Gastrocnemius medialis (tissue), 4 donors: ENCODE results near the gene ARID4A. TPM values are rescaled to one million over a fixed set of nuclear protein-coding genes. Genes with fewer than 3 reads are reported as not detected.

Experiments used
- ATAC-seq, 2 donors: fragments of 150-250 bp; one replicate each; pipeline ENCODE4 v1.9.1; 2016
- DNase-seq, 2 donors: peaks; one replicate each; pipeline ENCODE4 v3.0.0-alpha.2; 2019
- H3K27ac ChIP-seq, 4 donors: fragments of 200-600 bp; sonication (generic); 1 replicate in 1 of 4; 2 replicates in 3 of 4; pipeline ENCODE4 v1.5.1; 2016 to 2018; ENCODE audit warnings: mild to moderate bottlenecking in 2 of 4, moderate library complexity in 1 of 4
- H3K27me3 ChIP-seq, 3 donors: fragments of 200-600 bp; sonication (generic) in 2 of 3; 1 replicate in 1 of 3; 2 replicates in 2 of 3; pipeline versions ENCODE4 v1.5.1 to v1.6.0; 2016 to 2019; ENCODE audit warnings: mild to moderate bottlenecking in 1 of 3, moderate library complexity in 1 of 3
- H3K36me3 ChIP-seq, 2 donors: fragments of 200-600 bp; sonication (generic) in 1 of 2; one replicate each; pipeline ENCODE4 v1.5.1; 2017 to 2018
- H3K4me1 ChIP-seq, 2 donors: fragments of 200-600 bp; sonication (generic) in 1 of 2; one replicate each; pipeline ENCODE4 v1.5.1; 2016 to 2017; ENCODE audit warnings: mild to moderate bottlenecking in 2 of 2
- H3K4me3 ChIP-seq, 4 donors: fragments of 200-600 bp; sonication (generic) in 3 of 4; 1 replicate in 1 of 4; 2 replicates in 3 of 4; pipeline ENCODE4 v1.5.1; 2016 to 2019; ENCODE audit warnings: mild to moderate bottlenecking in 2 of 4
- H3K9me3 ChIP-seq, 3 donors: fragments of 200-600 bp; sonication (generic) in 2 of 3; 1 replicate in 1 of 3; 2 replicates in 2 of 3; pipeline ENCODE4 v1.5.1; 2016 to 2019
- CTCF ChIP-seq, 5 experiments: fragments of 450-650 bp in 3 of 5; fragments of 200-600 bp in 2 of 5; sonication (generic) in 2 of 5; IDR thresholded peaks in 4 of 5; conservative IDR thresholded peaks in 1 of 5; 1 replicate in 4 of 5; 2 replicates in 1 of 5; pipeline ENCODE4 v1.5.1; 2016 to 2019; ENCODE audit warnings: antibody characterized with exemption in 5 of 5, mild to moderate bottlenecking in 3 of 5, moderate library complexity in 3 of 5
- POLR2A ChIP-seq, 2 donors: fragments of 450-650 bp; IDR thresholded peaks; one replicate each; pipeline ENCODE4 v1.6.1; 2017; ENCODE audit warnings: antibody characterized with exemption in 2 of 2, mild to moderate bottlenecking in 2 of 2, moderate library complexity in 2 of 2
- in situ Hi-C, 4 donors: fragments of 200-750 bp; cut with MboI; loops; one replicate each; pipeline versions ENCODE4 v1.15.0 to v1.8.0; 2017; ENCODE audit warnings: low sequenced_read_pairs in 4 of 4
- intact Hi-C: fragments of 100-400 bp; cut with DNase I; formaldehyde crosslinking; loops from one replicate; pipeline ENCODE4 v1.15.1; 2023; ENCODE audit warnings: low total_unique reads
- total RNA-seq, 4 donors: library from RNA; depleted of rRNA; stranded (reverse); fragments of >200 nt; gene quantifications; one replicate each; pipeline versions ENCODE4 v1.1.0 to v1.2.3, GENCODE V29; 2016

Gene ARID4A
- total RNA-seq, 4 donors from 2014 or later = 6.6 to 10.5 (median 7.1) TPM

- DNase-seq = no peak
- ATAC-seq = peak; percentile 24 to 42
- no peaks in the 10 kb centered on the region for H3K36me3 ChIP-seq
- in situ Hi-C loops (loop anchor here in 2 of 4 donors (10.0 to 25.0 kb wide), 2 partner anchors 283 to 291 kb away; no protein-coding TSS in a partner anchor), intact Hi-C loops (loop anchor here (10.0 kb wide), 1 partner anchor 291 kb away; no protein-coding TSS in a partner anchor)
- peak overlapping the region; percentile 52 to 68 (median 57) for H3K4me3 ChIP-seq
- TF ChIP-seq CTCF (IDR thresholded peaks at IDR 0.05 in 4 of 5, conservative IDR thresholded peaks at IDR 0.05 in 1 of 5) = no peak
- no peak for TF ChIP-seq POLR2A (IDR thresholded peaks at IDR 0.05)
- H3K4me1 ChIP-seq = peaks cover 0 to 4% of the 10 kb centered on the region in 2 donors
- peak overlapping the region in 3 of 4 donors; percentile 44 to 63 (median 60) for H3K27ac ChIP-seq
- H3K9me3 ChIP-seq = no peaks in the 10 kb centered on the region
- no peaks in the 10 kb centered on the region for H3K27me3 ChIP-seq
Observed at GRCh38 chr14:58395562-58395811, 97.1 kb downstream of the ARID4A start.

- peak within 1 kb of the TSS; percentile 52 to 68 (median 57) for H3K4me3 ChIP-seq
- DNase-seq = peak; percentile 6 to 30
- peak; percentile 58 to 91 (median 74) for TF ChIP-seq CTCF (IDR thresholded peaks at IDR 0.05 in 4 of 5, conservative IDR thresholded peaks at IDR 0.05 in 1 of 5)
- TF ChIP-seq POLR2A (IDR thresholded peaks at IDR 0.05) = no peak
- peak; percentile 84 to 88 for ATAC-seq
- H3K27me3 ChIP-seq = no peaks in the 10 kb centered on the region
- H3K36me3 ChIP-seq = no peaks in the 10 kb centered on the region
- intact Hi-C loops (loop anchor here (10.0 kb wide), 1 partner anchor 291 kb away; no protein-coding TSS in a partner anchor), in situ Hi-C loops (loop anchor here in 2 of 4 donors (10.0 to 25.0 kb wide), 2 partner anchors 284 to 291 kb away; no protein-coding TSS in a partner anchor)
- peak within 1 kb of the TSS; percentile 43 to 63 (median 52) for H3K27ac ChIP-seq
- H3K9me3 ChIP-seq = no peaks in the 10 kb centered on the region
- peaks cover 0 to 4% of the 10 kb centered on the region in 2 donors for H3K4me1 ChIP-seq
Observed at GRCh38 chr14:58395812-58396788, 97.7 kb downstream of the ARID4A start, which contains the start of gene TOMM20L. Gene TOMM20L, plus strand, starts transcription at chr14:58395930. Its CDS starts 28 bp downstream, at chr14:58395958.

GRCh38 chr14:58397156-58397555, 98.8 kb downstream of the ARID4A start:
- Histone ChIP-seq H3K27me3 (no peaks in the 10 kb centered on the region), H3K36me3 (no peaks in the 10 kb centered on the region), H3K4me3 (no peak overlapping the region), H3K4me1 (peaks cover 0 to 4% of the 10 kb centered on the region in 2 donors), H3K27ac (no peak overlapping the region), H3K9me3 (no peaks in the 10 kb centered on the region)
- intact Hi-C loops (loop anchor here (10.0 kb wide), 1 partner anchor 292 kb away; no protein-coding TSS in a partner anchor), in situ Hi-C loops (loop anchor here in 2 of 4 donors (10.0 to 25.0 kb wide), 2 partner anchors 285 to 292 kb away; no protein-coding TSS in a partner anchor)
- ATAC-seq (no peak), DNase-seq (no peak)
- TF ChIP-seq POLR2A (IDR thresholded peaks at IDR 0.05) = no peak
- TF ChIP-seq CTCF (IDR thresholded peaks at IDR 0.05 in 4 of 5, conservative IDR thresholded peaks at IDR 0.05 in 1 of 5) = no peak

- ATAC-seq (no peak), DNase-seq (no peak)
- Histone ChIP-seq H3K27me3 (no peaks in the 10 kb centered on the region), H3K4me1 (peaks cover 0 to 4% of the 10 kb centered on the region in 2 donors), H3K4me3 (no peak overlapping the region), H3K9me3 (no peaks in the 10 kb centered on the region), H3K36me3 (no peaks in the 10 kb centered on the region), H3K27ac (no peak overlapping the region)
- intact Hi-C loops = loop anchor here (10.0 kb wide), 1 partner anchor 294 kb away; no protein-coding TSS in a partner anchor
- TF ChIP-seq POLR2A (IDR thresholded peaks at IDR 0.05) = no peak
- no peak for TF ChIP-seq CTCF (IDR thresholded peaks at IDR 0.05 in 4 of 5, conservative IDR thresholded peaks at IDR 0.05 in 1 of 5)
- in situ Hi-C loops = loop anchor here in 2 of 4 donors (10.0 to 25.0 kb wide), 2 partner anchors 286 to 294 kb away; no protein-coding TSS in a partner anchor
Observed at GRCh38 chr14:58398495-58398894, 100.1 kb downstream of the ARID4A start.
